ENCODE results near the gene NUDT6.

GRCh38 chr4:122900314-122900713 lies 22.1 kb downstream of the NUDT6 start:
- TF ChIP-seq, protein P1, sequence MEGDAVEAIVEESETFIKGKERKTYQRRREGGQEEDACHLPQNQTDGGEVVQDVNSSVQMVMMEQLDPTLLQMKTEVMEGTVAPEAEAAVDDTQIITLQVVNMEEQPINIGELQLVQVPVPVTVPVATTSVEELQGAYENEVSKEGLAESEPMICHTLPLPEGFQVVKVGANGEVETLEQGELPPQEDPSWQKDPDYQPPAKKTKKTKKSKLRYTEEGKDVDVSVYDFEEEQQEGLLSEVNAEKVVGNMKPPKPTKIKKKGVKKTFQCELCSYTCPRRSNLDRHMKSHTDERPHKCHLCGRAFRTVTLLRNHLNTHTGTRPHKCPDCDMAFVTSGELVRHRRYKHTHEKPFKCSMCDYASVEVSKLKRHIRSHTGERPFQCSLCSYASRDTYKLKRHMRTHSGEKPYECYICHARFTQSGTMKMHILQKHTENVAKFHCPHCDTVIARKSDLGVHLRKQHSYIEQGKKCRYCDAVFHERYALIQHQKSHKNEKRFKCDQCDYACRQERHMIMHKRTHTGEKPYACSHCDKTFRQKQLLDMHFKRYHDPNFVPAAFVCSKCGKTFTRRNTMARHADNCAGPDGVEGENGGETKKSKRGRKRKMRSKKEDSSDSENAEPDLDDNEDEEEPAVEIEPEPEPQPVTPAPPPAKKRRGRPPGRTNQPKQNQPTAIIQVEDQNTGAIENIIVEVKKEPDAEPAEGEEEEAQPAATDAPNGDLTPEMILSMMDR (IDR thresholded peaks at IDR 0.05; ENCODE audit: poor library complexity, severe bottlenecking): no peak
- no peak for TF ChIP-seq EZH2 (IDR thresholded peaks at IDR 0.05; ENCODE audit: borderline replicate concordance, insufficient read depth, low read length, poor library complexity, severe bottlenecking)
- TF ChIP-seq POLR2AphosphoS5 (IDR thresholded peaks at IDR 0.05): no peak
- no peak for TF ChIP-seq RAD21 (conservative IDR thresholded peaks at IDR 0.05)
- no peak for TF ChIP-seq TAF1 (IDR thresholded peaks at IDR 0.05; ENCODE audit: low read depth)

Measured in neural cell (in vitro differentiated cells).